DMS114 treated with DMSO at 0.1 percent for 48 hours (cell line): ENCODE measurements around the gene TRIM9.

ENCODE experiments used
- DNase-seq: peaks from one replicate; lab custom pipeline; 2025; ENCODE audit not compliant: unreplicated experiment; lab: John Stamatoyannopoulos, UW

Gene TRIM9

GRCh38 chr14:51094901-51095853, at the start of gene TRIM9:
Gene TRIM9, minus strand, starts transcription at chr14:51095105. Its CDS starts 166 bp downstream, at chr14:51094939.
- peak; percentile 89 for DNase-seq

- no peak for DNase-seq
Observed at GRCh38 chr14:51140856-51141255, 46.0 kb upstream of the TRIM9 start.

GRCh38 chr14:51140338-51140737, 45.4 kb upstream of the TRIM9 start:
- no peak for DNase-seq

GRCh38 chr14:51139121-51139681, 44.3 kb upstream of the TRIM9 start:
- DNase-seq: no peak

GRCh38 chr14:51138404-51139103, 43.6 kb upstream of the TRIM9 start:
- no peak for DNase-seq

GRCh38 chr14:51131516-51131915, 36.6 kb upstream of the TRIM9 start:
- DNase-seq: no peak

- DNase-seq: no peak
Observed at GRCh38 chr14:51129130-51129529, 34.2 kb upstream of the TRIM9 start.

GRCh38 chr14:51124029-51124428, 29.1 kb upstream of the TRIM9 start:
- DNase-seq: no peak

- DNase-seq: no peak
Observed at GRCh38 chr14:51121096-51121495, 26.2 kb upstream of the TRIM9 start.

GRCh38 chr14:51119411-51120051, 24.6 kb upstream of the TRIM9 start:
- no peak for DNase-seq

- DNase-seq: no peak
Observed at GRCh38 chr14:51118993-51119392, 24.1 kb upstream of the TRIM9 start.

GRCh38 chr14:51117593-51117992, 22.7 kb upstream of the TRIM9 start:
- DNase-seq: no peak

- no peak for DNase-seq
Observed at GRCh38 chr14:51116682-51117081, 21.8 kb upstream of the TRIM9 start.

- DNase-seq: no peak
Observed at GRCh38 chr14:51109651-51110050, 14.7 kb upstream of the TRIM9 start.

GRCh38 chr14:51107801-51108200, 12.9 kb upstream of the TRIM9 start:
- no peak for DNase-seq

GRCh38 chr14:51104467-51104866, 9.6 kb upstream of the TRIM9 start:
- DNase-seq: no peak

- no peak for DNase-seq
Observed at GRCh38 chr14:51097287-51097686, 2.4 kb upstream of the TRIM9 start.

- DNase-seq: no peak
Observed at GRCh38 chr14:51096870-51097269, 2.0 kb upstream of the TRIM9 start.

- peak; percentile 9 for DNase-seq
Observed at GRCh38 chr14:51095854-51096823, 1.2 kb upstream of the TRIM9 start.

- no peak for DNase-seq
Observed at GRCh38 chr14:51094282-51094821, 553 bp downstream of the TRIM9 start.
